Measurements from ENCODE around the gene ZMIZ2. TPM values are rescaled to one million over a fixed set of nuclear protein-coding genes. Genes with fewer than 3 reads are reported as not detected.
"Not testable (repeated sequence)": the region's sequence is repeated elsewhere in the genome, so short reads cannot be mapped to it uniquely, and the experiment has no call there.

ZMIZ2 gene
- total RNA-seq, 1 donor from 2014 or later: 76.8 TPM

- Histone ChIP-seq H2AFZ (ENCODE audit: low read depth, low read length) (no peak overlapping the region), H3K36me3 (ENCODE audit: insufficient read depth, low read length) (no peaks in the 10 kb centered on the region), H3K4me2 (ENCODE audit: low read length) (no peak overlapping the region), H4K20me1 (ENCODE audit: insufficient read depth, low read length) (no peaks in the 10 kb centered on the region), H3K27me3 (ENCODE audit: insufficient read depth, low read length) (no peaks in the 10 kb centered on the region), H3K4me1 (ENCODE audit: insufficient read depth, low read length) (no peaks in the 10 kb centered on the region), H3K4me3 (ENCODE audit: insufficient read depth, low read depth, low read length) (no peak overlapping the region), H3K27ac (ENCODE audit: low read depth, low read length) (no peak overlapping the region), H3K9ac (ENCODE audit: low read length) (no peak overlapping the region), H3K9me3 (ENCODE audit: insufficient read depth, low read depth, low read length) (peaks cover 6% of the 10 kb centered on the region), H3K79me2 (ENCODE audit: insufficient read depth, low read length) (no peaks in the 10 kb centered on the region)
- Mint-ChIP-seq H3K9me3 (ENCODE audit: unreplicated experiment) (peaks cover 20% of the 10 kb centered on the region), H3K36me3 (ENCODE audit: low read depth, unreplicated experiment) (peaks cover 7% of the 10 kb centered on the region), H3K4me1 (ENCODE audit: low read depth, unreplicated experiment) (no peaks in the 10 kb centered on the region), H3K27me3 (ENCODE audit: low read depth, unreplicated experiment) (no peaks in the 10 kb centered on the region), H3K4me3 (ENCODE audit: unreplicated experiment) (no peak overlapping the region), H3K27ac (ENCODE audit: unreplicated experiment) (no peak overlapping the region)
- FAIRE-seq (no peak), DNase-seq (ENCODE audit: low read depth) (no peak)
- TF ChIP-seq, protein P1, sequence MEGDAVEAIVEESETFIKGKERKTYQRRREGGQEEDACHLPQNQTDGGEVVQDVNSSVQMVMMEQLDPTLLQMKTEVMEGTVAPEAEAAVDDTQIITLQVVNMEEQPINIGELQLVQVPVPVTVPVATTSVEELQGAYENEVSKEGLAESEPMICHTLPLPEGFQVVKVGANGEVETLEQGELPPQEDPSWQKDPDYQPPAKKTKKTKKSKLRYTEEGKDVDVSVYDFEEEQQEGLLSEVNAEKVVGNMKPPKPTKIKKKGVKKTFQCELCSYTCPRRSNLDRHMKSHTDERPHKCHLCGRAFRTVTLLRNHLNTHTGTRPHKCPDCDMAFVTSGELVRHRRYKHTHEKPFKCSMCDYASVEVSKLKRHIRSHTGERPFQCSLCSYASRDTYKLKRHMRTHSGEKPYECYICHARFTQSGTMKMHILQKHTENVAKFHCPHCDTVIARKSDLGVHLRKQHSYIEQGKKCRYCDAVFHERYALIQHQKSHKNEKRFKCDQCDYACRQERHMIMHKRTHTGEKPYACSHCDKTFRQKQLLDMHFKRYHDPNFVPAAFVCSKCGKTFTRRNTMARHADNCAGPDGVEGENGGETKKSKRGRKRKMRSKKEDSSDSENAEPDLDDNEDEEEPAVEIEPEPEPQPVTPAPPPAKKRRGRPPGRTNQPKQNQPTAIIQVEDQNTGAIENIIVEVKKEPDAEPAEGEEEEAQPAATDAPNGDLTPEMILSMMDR (IDR thresholded peaks at IDR 0.05; ENCODE audit: insufficient read depth, low read depth, low read length): no peak
- TF ChIP-seq EZH2 (IDR thresholded peaks at IDR 0.05; ENCODE audit: insufficient read depth, low read length): no peak
Observed at GRCh38 chr7:44784364-44784763, 35.7 kb downstream of the ZMIZ2 start.

- H3K36me3 ChIP-seq (ENCODE audit: insufficient read depth, low read length); H3K4me2 ChIP-seq (ENCODE audit: low read length); H3K9ac ChIP-seq (ENCODE audit: low read length); H3K27me3 Mint-ChIP-seq (ENCODE audit: low read depth, unreplicated experiment); FAIRE-seq; H3K27me3 ChIP-seq (ENCODE audit: insufficient read depth, low read length); H3K79me2 ChIP-seq (ENCODE audit: insufficient read depth, low read length); H4K20me1 ChIP-seq (ENCODE audit: insufficient read depth, low read length); H3K4me1 Mint-ChIP-seq (ENCODE audit: low read depth, unreplicated experiment); H3K36me3 Mint-ChIP-seq (ENCODE audit: low read depth, unreplicated experiment); H3K27ac ChIP-seq (ENCODE audit: low read depth, low read length); H2AFZ ChIP-seq (ENCODE audit: low read depth, low read length); H3K4me1 ChIP-seq (ENCODE audit: insufficient read depth, low read length); H3K9me3 ChIP-seq (ENCODE audit: insufficient read depth, low read depth, low read length); H3K27ac Mint-ChIP-seq (ENCODE audit: unreplicated experiment); H3K4me3 Mint-ChIP-seq (ENCODE audit: unreplicated experiment); DNase-seq (ENCODE audit: low read depth); H3K4me3 ChIP-seq (ENCODE audit: insufficient read depth, low read depth, low read length): not testable (repeated sequence)
- peaks cover 20% of the 10 kb centered on the region for H3K9me3 Mint-ChIP-seq (ENCODE audit: unreplicated experiment)
Observed at GRCh38 chr7:44785218-44785617, 36.6 kb downstream of the ZMIZ2 start.

DNA sequence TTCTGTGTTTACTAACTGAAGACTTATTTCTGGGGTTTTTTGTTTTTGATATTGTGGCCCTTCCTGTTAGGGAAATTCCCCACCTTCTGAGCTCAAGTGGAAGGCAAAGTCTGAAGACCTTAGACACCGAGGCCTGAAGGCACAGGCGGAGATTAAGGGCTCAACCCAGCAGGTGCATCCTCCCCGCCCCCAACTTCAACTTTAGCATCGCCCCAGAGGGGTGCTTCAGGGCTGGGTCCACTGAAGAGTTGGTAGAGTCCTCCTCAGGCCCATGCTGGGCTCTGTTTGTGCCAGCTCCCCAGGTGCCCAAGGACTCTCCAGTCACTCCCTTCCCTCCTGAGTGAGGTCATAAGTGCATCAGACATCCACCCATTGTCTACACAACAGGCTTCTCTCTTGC is 38.4 kb downstream of the ZMIZ2 start:
- H3K9me3 ChIP-seq (ENCODE audit: insufficient read depth, low read depth, low read length): peaks cover 6% of the 10 kb centered on the region
- peaks cover 6% of the 10 kb centered on the region for H3K4me1 ChIP-seq (ENCODE audit: insufficient read depth, low read length)
- FAIRE-seq: no peak
- H3K27ac ChIP-seq (ENCODE audit: low read depth, low read length): no peak overlapping the region
- H3K4me2 ChIP-seq (ENCODE audit: low read length): no peak overlapping the region
- H3K27me3 ChIP-seq (ENCODE audit: insufficient read depth, low read length): no peaks in the 10 kb centered on the region
- Mint-ChIP-seq H3K4me3 (ENCODE audit: unreplicated experiment) (no peak overlapping the region), H3K9me3 (ENCODE audit: unreplicated experiment) (peaks cover 22% of the 10 kb centered on the region), H3K27me3 (ENCODE audit: low read depth, unreplicated experiment) (no peaks in the 10 kb centered on the region), H3K27ac (ENCODE audit: unreplicated experiment) (no peak overlapping the region), H3K36me3 (ENCODE audit: low read depth, unreplicated experiment) (peaks cover 7% of the 10 kb centered on the region), H3K4me1 (ENCODE audit: low read depth, unreplicated experiment) (peaks cover 10% of the 10 kb centered on the region)
- H3K79me2 ChIP-seq (ENCODE audit: insufficient read depth, low read length): no peaks in the 10 kb centered on the region
- no peak overlapping the region for H3K9ac ChIP-seq (ENCODE audit: low read length)
- H3K4me3 ChIP-seq (ENCODE audit: insufficient read depth, low read depth, low read length): no peak overlapping the region
- TF ChIP-seq, protein P1 (IDR thresholded peaks at IDR 0.05; ENCODE audit: insufficient read depth, low read depth, low read length): no peak
- no peak for TF ChIP-seq EZH2 (IDR thresholded peaks at IDR 0.05; ENCODE audit: insufficient read depth, low read length)
- no peak for DNase-seq (ENCODE audit: low read depth)
- no peaks in the 10 kb centered on the region for H3K36me3 ChIP-seq (ENCODE audit: insufficient read depth, low read length)
- H4K20me1 ChIP-seq (ENCODE audit: insufficient read depth, low read length): no peaks in the 10 kb centered on the region
- H2AFZ ChIP-seq (ENCODE audit: low read depth, low read length): no peak overlapping the region
